Measurements from ENCODE around the gene EPHB6.
A peak's percentile ranks its signal among the peaks of the same experiment; 100 is the strongest.

Gene EPHB6

DNA sequence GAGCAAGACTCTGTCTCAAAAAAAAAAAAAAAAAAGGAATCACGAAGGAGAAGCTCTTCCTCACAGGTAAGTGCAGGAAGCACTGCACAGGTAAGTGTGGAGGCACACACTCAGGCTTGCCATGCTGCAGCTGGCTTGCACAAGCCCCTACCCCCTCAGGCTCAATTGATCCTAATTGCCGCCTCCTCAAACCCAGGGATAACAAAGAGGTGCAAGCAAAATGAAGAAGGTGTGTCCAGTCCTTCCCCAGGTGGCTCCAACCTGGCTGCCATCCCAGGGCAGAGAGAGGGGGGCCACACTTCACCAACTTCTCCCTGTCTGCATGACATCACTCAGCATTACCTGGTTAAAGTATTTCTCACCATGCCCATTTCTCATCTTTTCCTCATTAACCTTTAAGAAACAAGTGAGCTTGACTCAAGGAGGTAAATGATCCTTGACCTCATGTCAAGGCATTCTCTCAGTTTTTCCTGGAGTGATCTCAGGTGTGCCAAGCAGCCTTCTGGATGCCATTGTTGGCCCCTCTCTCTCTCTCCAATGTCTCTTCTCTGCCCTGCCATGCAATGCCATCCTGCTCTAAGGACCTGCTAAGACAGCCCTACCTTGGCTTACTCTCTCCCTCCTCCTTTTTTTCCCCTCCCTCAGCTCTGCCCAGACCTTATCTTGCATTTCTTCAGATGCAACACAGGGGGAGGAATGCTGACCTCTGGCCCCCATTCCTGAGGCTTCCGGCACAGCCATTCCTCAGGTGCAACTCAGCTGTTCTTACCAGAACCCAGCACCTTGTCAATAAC is 43.7 kb downstream of the EPHB6 start:
- no peak for DNase-seq

DNA sequence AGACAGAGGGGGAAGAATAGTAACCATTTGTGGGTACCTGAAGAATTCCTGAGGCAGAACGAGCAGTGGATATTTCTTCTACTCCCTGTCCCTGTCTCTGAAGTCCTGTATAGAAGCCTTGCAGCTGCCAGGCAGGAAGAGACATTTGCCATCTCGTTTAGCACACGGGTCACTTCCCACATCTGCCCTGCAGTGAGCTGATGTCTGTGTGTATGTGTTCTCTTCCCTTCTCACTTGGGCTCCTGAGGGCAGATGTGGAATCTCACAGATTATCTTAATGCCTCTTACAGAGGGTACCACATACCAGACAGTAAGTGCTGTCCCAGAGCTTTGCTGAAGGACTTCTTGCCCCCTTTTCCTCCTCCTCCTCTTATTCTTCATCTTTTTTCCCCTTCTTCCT is 44.8 kb downstream of the EPHB6 start:
- no peak for DNase-seq

DNA sequence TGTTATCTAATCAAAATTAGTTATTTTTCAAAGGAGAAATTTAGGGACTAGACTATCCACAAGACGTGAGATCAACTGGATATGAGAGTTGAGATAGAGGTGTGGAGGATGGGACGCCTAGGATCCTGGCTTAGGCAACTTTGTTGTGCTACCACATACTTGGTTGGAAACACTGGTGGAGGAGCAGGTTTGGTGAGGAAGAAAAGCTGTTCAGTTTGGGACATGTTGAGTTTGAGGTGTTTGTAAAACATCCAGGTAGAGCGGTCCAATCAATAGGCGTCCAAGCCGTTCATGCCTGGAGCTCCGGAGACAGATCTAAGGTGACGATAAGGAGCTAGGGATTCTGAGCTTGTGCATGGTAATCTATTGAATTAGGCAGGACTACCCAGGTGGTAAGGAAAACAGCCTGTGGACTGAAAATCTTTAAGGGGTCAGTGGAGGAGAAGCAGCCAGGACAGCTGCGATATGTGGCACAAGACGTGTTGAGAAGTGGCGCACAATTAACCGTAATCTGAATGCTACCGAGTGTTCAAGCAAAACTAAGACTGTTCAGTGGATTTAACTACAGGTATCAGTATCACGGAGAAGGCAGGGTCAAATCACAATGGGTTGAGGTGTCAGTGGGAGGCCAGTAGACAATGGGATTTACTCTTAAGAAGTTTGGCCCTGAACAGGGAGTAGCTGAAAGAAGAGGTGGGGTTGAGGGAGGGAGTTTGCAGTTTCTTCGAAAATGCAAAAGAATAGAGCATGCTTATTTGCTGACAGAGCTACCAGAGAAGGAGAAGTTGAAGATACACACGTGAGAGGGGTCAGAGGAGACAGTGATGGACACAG is 46.8 kb downstream of the EPHB6 start:
- no peak for DNase-seq

DNA sequence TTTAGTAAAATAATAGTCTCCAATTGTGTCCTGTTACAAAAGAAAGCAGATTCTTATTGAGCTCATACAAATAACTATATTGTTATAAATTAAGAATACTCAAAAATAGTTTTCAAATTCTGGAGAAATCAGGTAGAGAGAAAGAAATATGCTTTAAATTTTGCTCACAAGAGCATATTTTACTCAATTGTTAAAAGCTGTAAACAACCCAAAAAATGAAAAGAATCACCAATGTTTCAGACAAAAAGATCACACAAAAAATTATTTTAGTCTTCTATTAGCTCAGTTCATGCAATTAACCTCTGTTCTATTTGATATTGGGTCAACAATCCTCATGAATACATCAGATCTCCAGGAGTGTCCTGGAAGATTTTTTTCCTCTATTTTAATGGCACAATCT is 49.3 kb downstream of the EPHB6 start:
- DNase-seq: no peak

DNA sequence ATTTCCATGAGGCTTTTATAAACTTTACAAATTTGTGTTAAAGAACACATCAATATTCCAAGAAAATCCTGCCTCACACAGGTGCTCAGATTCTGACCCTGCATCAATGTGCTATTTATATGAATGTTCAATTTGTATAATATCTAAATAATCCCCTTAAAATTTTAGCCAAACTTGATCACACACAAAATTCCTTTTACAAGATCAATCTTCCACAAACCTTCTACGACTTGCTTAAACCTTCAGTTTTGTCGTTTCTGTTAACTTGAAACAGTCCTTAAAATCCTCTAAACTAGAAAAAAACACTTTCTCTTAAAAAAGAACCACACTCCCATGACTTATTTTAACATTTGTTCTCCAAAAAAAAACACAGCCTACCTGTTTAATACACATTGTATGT is 50.9 kb downstream of the EPHB6 start:
- DNase-seq: no peak

DNA sequence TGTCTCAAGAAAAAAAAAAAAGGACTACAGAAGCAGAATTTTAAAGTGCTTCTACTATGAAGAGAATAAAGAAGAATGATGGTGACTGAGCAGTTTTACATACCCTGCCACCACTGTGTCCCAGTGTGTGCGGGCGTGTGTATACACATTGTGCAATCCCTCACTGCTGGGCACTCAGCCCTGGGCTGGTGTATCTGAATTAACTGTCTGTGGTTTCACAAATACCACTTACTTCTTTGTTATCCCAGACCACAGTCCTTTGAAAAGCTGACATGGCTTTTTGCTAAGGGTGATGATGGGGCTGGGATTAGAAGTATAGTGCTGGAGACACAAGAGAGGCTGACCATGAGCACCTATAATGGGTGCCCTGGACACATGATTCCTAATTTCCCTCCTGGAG is 51.8 kb downstream of the EPHB6 start:
- DNase-seq: no peak

DNA sequence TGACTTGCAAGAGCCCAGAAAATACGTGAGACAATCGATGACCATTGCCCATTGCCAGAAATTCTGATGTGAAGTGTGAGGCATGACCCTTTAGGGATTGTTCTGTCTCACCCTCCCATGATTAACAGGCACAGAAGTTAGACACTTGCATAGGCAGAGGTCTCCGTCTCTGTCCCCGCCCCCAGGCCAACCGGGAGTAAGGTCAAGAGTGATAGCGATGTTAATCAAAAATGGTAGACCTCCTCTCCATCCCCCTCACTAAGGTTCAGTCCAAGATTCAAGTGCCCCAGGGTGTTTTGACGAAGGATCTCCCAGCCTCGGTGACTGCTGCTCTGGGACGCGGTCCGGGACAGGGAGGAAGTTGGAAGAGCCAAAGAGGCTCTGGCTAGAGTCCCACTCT is 53.4 kb downstream of the EPHB6 start:
- no peak for DNase-seq

DNA sequence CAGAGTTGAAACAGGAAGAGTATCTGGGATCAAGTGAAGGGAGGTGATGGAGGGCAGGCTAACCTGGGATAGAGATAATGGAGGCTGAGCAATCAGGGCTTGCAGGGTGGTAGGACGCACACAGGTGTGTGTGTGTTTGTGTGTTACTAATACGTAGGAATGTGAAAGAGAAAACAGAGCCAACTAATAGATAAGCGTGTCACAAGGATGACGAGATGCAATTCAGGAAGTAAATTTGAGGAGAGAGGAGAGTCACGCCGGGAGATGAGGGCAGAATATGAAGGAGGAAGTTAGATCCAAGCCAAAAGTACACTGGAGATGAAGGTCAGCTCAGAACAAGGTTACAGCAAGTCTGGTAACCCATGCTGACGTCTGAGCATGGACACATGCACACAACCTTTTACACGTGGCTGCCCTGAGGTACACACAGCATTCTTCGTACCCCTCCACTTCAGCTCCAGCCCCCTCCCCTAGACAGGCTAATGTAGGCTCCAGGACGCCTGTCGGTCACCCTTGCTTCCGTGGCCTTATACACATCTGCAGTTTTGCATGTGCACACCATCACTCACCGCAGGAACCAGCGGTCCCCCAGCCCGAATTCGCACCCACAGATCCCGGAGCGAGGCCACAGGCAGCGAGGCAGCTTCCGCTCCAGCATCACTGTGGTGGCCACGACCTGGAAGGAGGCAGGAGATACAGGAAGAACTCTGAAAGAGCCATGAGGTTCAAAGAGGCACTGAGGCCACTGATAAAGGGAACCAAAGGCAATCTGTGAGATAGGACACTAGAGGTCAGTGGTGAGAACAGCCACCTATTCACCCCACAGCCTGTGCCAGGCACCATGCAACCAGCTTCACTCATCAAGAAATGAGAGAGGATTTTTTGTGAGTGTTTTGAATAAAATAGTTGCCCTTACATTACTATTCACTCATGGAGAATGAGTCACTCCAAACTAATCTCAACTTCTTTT is 54.3 kb downstream of the EPHB6 start:
- DNase-seq: peak; percentile 39

DNA sequence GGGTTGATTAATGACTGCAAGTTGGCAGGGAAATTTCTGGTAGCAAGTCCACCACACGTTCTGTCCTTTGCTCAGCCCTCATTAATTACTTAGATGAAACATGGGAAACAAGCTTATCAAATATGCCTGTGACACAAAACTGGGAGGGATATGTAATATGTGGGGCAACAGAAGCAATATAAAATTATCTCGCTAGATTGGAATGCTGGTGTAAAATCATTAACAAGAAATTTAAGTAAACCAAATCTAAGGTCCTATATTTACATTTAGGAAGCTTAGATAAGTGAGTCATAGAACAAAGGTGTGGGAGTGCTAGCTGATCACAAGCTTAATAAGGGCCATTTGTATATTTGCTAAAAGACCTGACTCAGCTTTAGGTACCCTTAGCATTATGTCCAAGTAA is 55.2 kb downstream of the EPHB6 start:
- DNase-seq: no peak

DNA sequence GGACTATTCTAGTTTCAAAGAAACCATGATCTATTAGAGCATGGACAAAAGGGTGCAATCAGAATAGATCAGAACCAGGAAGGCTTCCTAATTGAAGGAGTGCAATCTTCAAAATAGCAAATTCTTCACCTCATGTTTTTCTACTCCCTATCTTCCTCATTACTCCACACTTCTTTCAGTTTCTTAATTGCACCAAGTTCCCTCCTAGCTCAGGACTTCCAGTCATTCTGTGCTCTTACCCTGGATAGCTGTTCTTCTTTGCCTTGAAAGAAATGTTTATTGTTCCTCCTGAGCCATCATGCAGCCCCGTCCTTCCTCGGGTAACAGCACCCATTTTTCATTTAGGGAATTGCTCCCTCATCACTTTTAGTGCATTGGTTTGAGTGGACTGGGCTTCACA is 55.6 kb downstream of the EPHB6 start:
- DNase-seq: no peak

DNA sequence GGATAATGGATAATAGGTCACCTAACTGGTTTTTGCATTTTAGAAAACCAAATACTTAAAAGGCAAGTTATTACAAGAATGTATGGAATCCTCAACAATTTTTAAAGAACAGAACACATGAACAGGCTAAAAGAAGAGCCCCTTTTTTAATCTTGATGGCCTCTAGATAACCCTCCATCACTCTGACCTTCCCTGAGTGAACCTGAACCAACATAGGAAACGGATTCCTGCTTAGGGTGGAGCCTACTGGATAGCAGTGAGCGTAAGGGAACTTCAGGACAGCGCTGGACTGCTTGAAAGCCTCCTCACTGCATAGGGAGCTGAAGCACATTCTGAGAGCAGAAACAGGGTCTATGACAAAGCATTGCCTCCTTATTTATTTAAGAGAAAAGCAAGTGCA is 58.2 kb downstream of the EPHB6 start:
- no peak for DNase-seq

DNA sequence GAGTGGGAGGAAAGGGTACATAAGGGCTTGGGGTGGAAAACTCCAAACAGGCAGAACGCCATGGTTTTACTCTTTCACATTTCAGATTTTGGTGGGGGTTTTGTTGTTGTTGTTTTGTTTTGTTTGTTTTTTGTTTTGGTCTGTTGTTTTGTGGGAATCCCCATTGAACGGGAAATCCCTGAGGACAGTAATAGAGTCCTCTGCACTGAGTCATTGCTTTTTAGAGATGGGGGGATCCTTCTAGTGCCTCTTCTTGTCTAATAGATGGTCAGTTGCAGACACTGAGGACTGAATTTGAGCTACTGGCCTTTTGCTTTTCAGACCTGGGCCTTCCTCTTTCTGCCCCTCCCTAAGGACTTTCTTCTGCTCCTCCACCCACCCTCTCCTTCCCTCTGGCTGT is 58.7 kb downstream of the EPHB6 start:
- no peak for DNase-seq

DNA sequence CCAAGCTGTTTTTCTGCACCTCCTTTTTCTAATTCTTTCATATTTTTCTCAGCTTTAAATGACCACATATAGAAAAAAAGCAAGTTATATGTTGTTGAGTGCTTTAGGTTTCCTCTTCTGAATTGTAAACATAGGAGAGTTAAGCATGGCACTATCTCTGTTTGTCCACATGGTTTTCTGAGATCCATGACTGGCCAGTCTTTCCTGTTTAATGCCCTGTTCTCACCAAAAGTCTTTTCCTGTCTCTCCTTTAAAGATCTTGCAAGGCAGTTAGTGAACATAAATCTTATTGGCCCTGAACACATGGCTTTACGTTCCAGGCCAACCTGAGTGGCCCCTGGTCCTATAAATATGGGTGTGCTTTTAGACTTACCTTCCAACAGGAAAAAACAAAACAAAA is 59.2 kb downstream of the EPHB6 start:
- DNase-seq: no peak

DNA sequence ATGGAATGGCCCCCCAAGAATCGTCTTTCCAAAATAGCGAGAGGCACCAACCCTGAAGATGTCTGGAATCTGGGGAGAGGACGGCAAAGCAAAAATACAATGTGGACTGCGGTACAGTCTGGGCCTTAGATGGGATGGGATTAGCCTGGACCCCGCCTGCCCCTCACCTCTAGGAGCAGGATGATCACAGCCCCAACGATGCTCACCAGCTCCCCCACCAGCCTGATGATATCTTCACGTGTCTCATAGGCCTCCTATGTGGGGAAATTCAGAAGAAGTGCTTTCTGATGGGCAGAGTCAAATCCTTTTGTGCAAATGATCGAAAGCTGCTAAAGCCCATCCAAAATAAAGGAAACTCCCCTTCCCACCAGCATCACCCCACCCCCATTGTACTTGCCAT is 60.4 kb downstream of the EPHB6 start:
- no peak for DNase-seq

DNA sequence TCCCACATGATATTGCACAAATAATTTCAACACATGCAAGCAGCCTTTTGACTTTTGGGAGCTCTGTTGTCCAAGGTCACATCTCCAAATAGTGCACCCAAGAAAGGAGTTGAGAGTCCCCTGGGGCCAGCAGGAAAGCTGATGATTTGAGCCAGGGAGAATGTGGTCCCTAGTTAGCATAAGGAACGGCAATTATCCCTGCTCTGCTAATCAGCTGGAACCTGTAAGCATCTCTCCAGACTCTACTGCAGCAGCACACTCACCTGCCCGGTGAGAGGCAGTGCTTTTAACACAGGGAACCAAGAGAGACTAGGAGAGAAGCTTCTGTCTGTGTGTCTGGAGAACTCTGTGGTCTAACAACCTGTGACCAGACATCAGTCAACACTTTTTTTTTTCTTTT is 61.6 kb downstream of the EPHB6 start:
- DNase-seq: no peak

DNA sequence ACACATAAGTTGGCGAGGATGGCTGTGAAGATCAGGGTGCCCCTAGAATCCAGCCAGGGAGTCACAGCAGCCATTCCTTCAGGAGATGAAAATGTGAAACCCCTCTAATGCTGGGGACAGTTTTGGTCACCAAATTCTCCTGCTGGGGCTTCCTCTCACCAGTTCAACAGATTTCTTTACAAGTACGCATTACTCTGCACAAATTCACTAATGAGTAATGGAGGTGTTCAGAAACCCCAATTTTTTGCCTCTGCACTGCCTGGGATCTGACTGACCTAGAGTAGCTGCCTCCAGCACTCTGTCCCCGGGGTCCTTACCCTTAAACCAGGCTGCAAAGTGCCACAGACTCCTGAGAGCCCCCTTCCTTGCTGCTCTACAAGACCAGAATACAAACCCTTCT is 62.6 kb downstream of the EPHB6 start:
- DNase-seq: no peak

DNA sequence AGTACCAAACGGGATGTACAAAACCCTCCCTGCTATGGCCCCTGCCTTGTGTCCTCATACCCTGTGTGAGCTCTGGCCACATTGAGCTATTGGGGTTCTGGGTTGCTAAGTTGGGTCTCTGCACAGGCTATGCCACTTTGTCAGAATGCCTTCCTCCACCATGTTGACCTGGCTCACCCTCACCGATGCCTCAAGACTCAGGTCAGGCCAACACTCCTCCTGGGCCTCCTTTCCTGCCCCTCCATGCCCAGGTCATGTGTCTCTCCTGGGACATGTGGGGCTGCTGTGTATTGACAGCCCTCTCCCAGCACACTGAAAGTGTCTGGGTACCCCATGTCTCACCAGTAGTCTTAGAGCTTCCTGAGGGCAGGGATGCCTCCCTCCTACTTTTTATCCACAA is 64.0 kb downstream of the EPHB6 start:
- DNase-seq: no peak

DNA sequence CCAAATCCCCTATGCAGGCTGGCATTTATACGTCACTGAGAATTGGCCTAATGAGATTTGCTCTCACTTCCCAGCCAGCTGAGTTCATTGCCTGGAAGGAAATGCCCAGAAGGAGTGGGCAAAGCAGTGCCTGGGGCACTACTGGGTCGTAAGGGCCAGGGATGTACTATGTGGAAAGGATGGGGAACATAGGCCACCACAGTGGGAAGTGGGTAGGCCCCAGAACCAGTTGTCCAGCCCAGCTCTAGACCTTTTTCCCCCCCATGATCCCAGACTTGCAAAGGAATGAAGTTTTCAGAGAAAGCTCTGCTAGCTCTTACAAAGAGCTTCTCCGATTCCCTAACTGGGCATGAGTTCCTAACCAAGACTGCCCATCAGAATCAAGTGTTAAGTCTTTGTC is 64.8 kb downstream of the EPHB6 start:
- no peak for DNase-seq
